DOHH2 (cell line): Measurements from ENCODE around the gene NPC2.

Experiments
- H3F3A ChIP-seq: fragments of 200-600 bp; sonication (generic), shearing (Covaris generic); 2 replicates; pipeline ENCODE4 v1.6.0; 2016; ENCODE audit warnings: antibody characterized with exemption, mild to moderate bottlenecking; ENCODE audit not compliant: control insufficient read depth, insufficient read depth
- H3K27ac ChIP-seq: fragments of 200-600 bp; sonication (generic); 2 replicates; pipeline ENCODE4 v1.5.1; 2014; ENCODE audit warnings: low read depth, mild to moderate bottlenecking, low read length, moderate library complexity
- H3K27me3 ChIP-seq: fragments of 200-600 bp; sonication (generic); 2 replicates; pipeline ENCODE4 v1.6.1; 2014; ENCODE audit warnings: mild to moderate bottlenecking, low read length, mixed read lengths; ENCODE audit not compliant: control insufficient read depth
- H3K36me3 ChIP-seq: fragments of 200-600 bp; sonication (generic); 2 replicates; pipeline ENCODE4 v1.6.1; 2014; ENCODE audit warnings: mild to moderate bottlenecking, low read length, moderate library complexity, mixed read lengths; ENCODE audit not compliant: control insufficient read depth
- H3K4me1 ChIP-seq: fragments of 200-600 bp; sonication (generic); 2 replicates; pipeline ENCODE4 v1.6.1; 2014; ENCODE audit warnings: mild to moderate bottlenecking, low read length, mixed read lengths; ENCODE audit not compliant: control insufficient read depth
- H3K4me2 ChIP-seq: fragments of 200-600 bp; sonication (generic); 2 replicates; pipeline ENCODE4 v1.6.0; 2014; ENCODE audit warnings: mild to moderate bottlenecking, low read length, moderate library complexity
- H3K4me3 ChIP-seq: fragments of 200-600 bp; sonication (generic); 2 replicates; pipeline ENCODE4 v1.5.1; 2014; ENCODE audit warnings: mild to moderate bottlenecking, low read length, mixed read lengths
- H3K79me2 ChIP-seq: fragments of 200-600 bp; sonication (generic); 2 replicates; pipeline ENCODE4 v1.6.1; 2014; ENCODE audit warnings: mild to moderate bottlenecking, low read length, mixed read lengths; ENCODE audit not compliant: control insufficient read depth
- H3K9me2 ChIP-seq: fragments of 200-600 bp; sonication (generic); replicated peaks from 2 replicates; pipeline ENCODE4 v1.6.1; 2014; ENCODE audit warnings: mild to moderate bottlenecking, low read length, mixed read lengths; ENCODE audit not compliant: control insufficient read depth
- H3K9me3 ChIP-seq: fragments of 200-600 bp; sonication (generic); 2 replicates; pipeline ENCODE4 v1.6.1; 2014; ENCODE audit warnings: antibody characterized with exemption, low read length, mixed read lengths; ENCODE audit not compliant: control insufficient read depth, insufficient read depth
- H4K20me1 ChIP-seq: fragments of 200-600 bp; sonication (generic); 2 replicates; pipeline ENCODE4 v1.6.0; 2014; ENCODE audit warnings: low read depth, mild to moderate bottlenecking, antibody characterized with exemption, low read length, moderate library complexity; ENCODE audit not compliant: control insufficient read depth, insufficient read depth
- CTCF ChIP-seq: fragments of 200-600 bp; sonication (generic); IDR thresholded peaks from one replicate; pipeline ENCODE4 v1.5.1; 2014; ENCODE audit warnings: antibody characterized with exemption, mild to moderate bottlenecking, low read depth, low read length; ENCODE audit not compliant: poor library complexity, severe bottlenecking
- EZH2phosphoT487 ChIP-seq: fragments of 200-600 bp; sonication (generic); IDR thresholded peaks from 2 replicates; pipeline ENCODE4 v1.6.1; 2017; ENCODE audit warnings: borderline replicate concordance, mild to moderate bottlenecking, antibody characterized with exemption, low read length, moderate library complexity, mixed read lengths

Gene NPC2

GRCh38 chr14:74526854-74527585 lies 33.9 kb upstream of the NPC2 start:
- Histone ChIP-seq H4K20me1 (no peaks in the 10 kb centered on the region), H3K4me3 (no peak overlapping the region), H3K79me2 (no peaks in the 10 kb centered on the region), H3K9me2 (no peaks in the 10 kb centered on the region), H3K9me3 (no peaks in the 10 kb centered on the region), H3K36me3 (no peaks in the 10 kb centered on the region), H3K27me3 (peaks cover 28% of the 10 kb centered on the region), H3F3A (no peaks in the 10 kb centered on the region), H3K4me1 (peaks cover 4% of the 10 kb centered on the region; the same call in 1 of the 2 replicates), H3K4me2 (no peak overlapping the region), H3K27ac (no peak overlapping the region)
- TF ChIP-seq CTCF (no peak), EZH2phosphoT487 (no peak)

- Histone ChIP-seq H4K20me1 (no peaks in the 10 kb centered on the region), H3K36me3 (no peaks in the 10 kb centered on the region), H3K27me3 (peaks cover 28% of the 10 kb centered on the region), H3K9me3 (no peaks in the 10 kb centered on the region), H3K4me2 (no peak overlapping the region), H3K4me1 (peaks cover 4% of the 10 kb centered on the region; the same call in 1 of the 2 replicates), H3K9me2 (no peaks in the 10 kb centered on the region), H3K4me3 (no peak overlapping the region), H3K27ac (no peak overlapping the region), H3K79me2 (no peaks in the 10 kb centered on the region), H3F3A (no peaks in the 10 kb centered on the region)
- no peak for TF ChIP-seq CTCF
Observed at GRCh38 chr14:74525361-74525851, 32.3 kb upstream of the NPC2 start.

- Histone ChIP-seq H3K4me2 (no peak overlapping the region), H3K79me2 (no peaks in the 10 kb centered on the region), H3K9me3 (no peaks in the 10 kb centered on the region), H3K4me1 (peaks cover 4% of the 10 kb centered on the region; the same call in 1 of the 2 replicates), H3K9me2 (no peaks in the 10 kb centered on the region), H3K36me3 (no peaks in the 10 kb centered on the region), H3F3A (no peaks in the 10 kb centered on the region), H3K27me3 (peaks cover 28% of the 10 kb centered on the region), H3K27ac (no peak overlapping the region), H4K20me1 (no peaks in the 10 kb centered on the region), H3K4me3 (no peak overlapping the region)
- TF ChIP-seq EZH2phosphoT487 (no peak), CTCF (no peak)
Observed at GRCh38 chr14:74524812-74525135, 31.7 kb upstream of the NPC2 start.
